HepG2 (cell line): ENCODE results near the gene EMP2. TPM values are rescaled to one million over a fixed set of nuclear protein-coding genes. Genes with fewer than 3 reads are reported as not detected.

Experiments
- CENPBD1 ChIP-seq: sonication (generic); formaldehyde crosslinking; IDR thresholded peaks from 2 replicates; pipeline ENCODE4 v1.8.0; 2022; ENCODE audit warnings: missing genetic modification reagents, low read depth, mild to moderate bottlenecking, borderline replicate concordance
- FOSL1 ChIP-seq: sonication (generic); formaldehyde crosslinking; IDR thresholded peaks from 2 replicates; pipeline ENCODE4 v1.9.0; 2021; ENCODE audit warnings: missing genetic modification reagents, borderline replicate concordance
- NR3C1 ChIP-seq: sonication (generic); formaldehyde crosslinking; IDR thresholded peaks from 2 replicates; pipeline ENCODE4 v1.4.0; 2020; ENCODE audit warnings: missing genetic modification reagents
- ZNF12 ChIP-seq: sonication (generic); formaldehyde crosslinking; IDR thresholded peaks from 2 replicates; pipeline ENCODE4 v1.5.0; 2020; ENCODE audit warnings: missing genetic modification reagents
- ZNF251 ChIP-seq: sonication (generic); formaldehyde crosslinking; IDR thresholded peaks from 2 replicates; pipeline ENCODE4 v1.9.0; 2021; ENCODE audit warnings: mild to moderate bottlenecking, missing genetic modification reagents
- ZNF276 ChIP-seq: sonication (generic); formaldehyde crosslinking; IDR thresholded peaks from 2 replicates; pipeline ENCODE4 v1.4.0; 2020; ENCODE audit warnings: mild to moderate bottlenecking, low read depth, missing genetic modification reagents
- ZNF687 ChIP-seq: sonication (generic); formaldehyde crosslinking; IDR thresholded peaks from 2 replicates; pipeline ENCODE4 v1.5.1; 2020; ENCODE audit warnings: mild to moderate bottlenecking, missing genetic modification reagents, moderate library complexity
- ZZZ3 ChIP-seq: sonication (generic); formaldehyde crosslinking; IDR thresholded peaks from 2 replicates; pipeline ENCODE4 v1.4.0; 2020; ENCODE audit warnings: missing genetic modification reagents, mild to moderate bottlenecking, borderline replicate concordance
- polyA plus RNA-seq, 8 experiments: library from polyadenylated mRNA; depleted of rRNA in 3 of 8; stranded (reverse) in 7 of 8; unstranded in 1 of 8; fragments of >200 nt; fragmentation: Illumina TruSeq in 4 of 8; extraction: Trizol in 4 of 8; gene quantifications; 2 replicates each; pipeline versions ENCODE4 v1.2.1 to v1.2.3, GENCODE V29; 2011 to 2016; ENCODE audit warnings: low read depth in 4 of 8, missing spikeins in 1 of 8, mixed read lengths in 1 of 8; ENCODE audit not compliant: insufficient read depth in 1 of 8
- total RNA-seq, 5 experiments: library from RNA; depleted of rRNA; stranded (reverse); fragments of >200 nt; fragmentation: Illumina TruSeq; extraction: Trizol; gene quantifications; 2 replicates each; pipeline ENCODE4 v1.2.3, GENCODE V29; 2016; ENCODE audit warnings: low read depth in 1 of 5

The EMP2 gene
- total and polyA plus RNA-seq, 2 of the 13 experiments (the other 11 are each of a cell fraction or from before 2014, with no cell fraction given): 24.6 to 91.2 TPM

- TF ChIP-seq ZNF251 (CRISPR knock-in tag) (peak; percentile 53; the same call in 1 of the 2 replicates), FOSL1 (CRISPR knock-in tag) (no peak), CENPBD1 (CRISPR knock-in tag) (no peak), NR3C1 (no peak), ZZZ3 (CRISPR knock-in tag) (0 out of 2 replicates have a peak, but pooled peaks have one; percentile 31), ZNF12 (CRISPR knock-in tag) (no peak), ZNF687 (0 out of 2 replicates have a peak, but pooled peaks have one; percentile 12), ZNF276 (CRISPR knock-in tag) (no peak)
Observed at GRCh38 chr16:10518479-10519041, 61.8 kb downstream of the EMP2 start (continued).
